NCI-H345 treated with DMSO at 0.1 percent for 48 hours (cell line): ENCODE results near the gene PSME3.
"Not testable (repeated sequence)": the region's sequence is repeated elsewhere in the genome, so short reads cannot be mapped to it uniquely, and the experiment has no call there.

Source experiments
- DNase-seq: peaks from one replicate; lab custom pipeline; 2025; ENCODE audit not compliant: unreplicated experiment; lab: John Stamatoyannopoulos, UW

Gene PSME3

GRCh38 chr17:42873932-42874695 lies 40.9 kb downstream of the PSME3 start:
- DNase-seq, result not testable (repeated sequence)

- DNase-seq, result no peak
Observed at GRCh38 chr17:42877037-42877436, 43.8 kb downstream of the PSME3 start.

GRCh38 chr17:42878123-42878880 lies 45.1 kb downstream of the PSME3 start:
- DNase-seq, result no peak

GRCh38 chr17:42878924-42879595 lies 45.9 kb downstream of the PSME3 start:
- DNase-seq, result no peak

- DNase-seq, result no peak
Observed at GRCh38 chr17:42879596-42879985, 46.4 kb downstream of the PSME3 start.

- DNase-seq, result no peak
Observed at GRCh38 chr17:42880776-42881310, 47.6 kb downstream of the PSME3 start.

- not testable (repeated sequence) for DNase-seq
Observed at GRCh38 chr17:42881706-42882105, 48.5 kb downstream of the PSME3 start.

GRCh38 chr17:42882166-42882565 lies 49.0 kb downstream of the PSME3 start:
- no peak for DNase-seq

GRCh38 chr17:42883802-42884558 lies 50.8 kb downstream of the PSME3 start:
- DNase-seq, result no peak

GRCh38 chr17:42885806-42886205 lies 52.6 kb downstream of the PSME3 start:
- DNase-seq, result not testable (repeated sequence)

GRCh38 chr17:42886283-42887176 lies 53.3 kb downstream of the PSME3 start:
- DNase-seq, result no peak

GRCh38 chr17:42889809-42890208 lies 56.6 kb downstream of the PSME3 start:
- DNase-seq, result no peak

- no peak for DNase-seq
Observed at GRCh38 chr17:42891539-42892152, 58.4 kb downstream of the PSME3 start.

GRCh38 chr17:42893359-42893758 lies 60.2 kb downstream of the PSME3 start:
- DNase-seq, result no peak
